ENCODE data around the gene ZNF385B. TPM values are rescaled to one million over a fixed set of nuclear protein-coding genes. Genes with fewer than 3 reads are reported as not detected.

The ZNF385B gene
- total RNA-seq, 1 experiment from 2014 or later, result 2.2 TPM

DNA sequence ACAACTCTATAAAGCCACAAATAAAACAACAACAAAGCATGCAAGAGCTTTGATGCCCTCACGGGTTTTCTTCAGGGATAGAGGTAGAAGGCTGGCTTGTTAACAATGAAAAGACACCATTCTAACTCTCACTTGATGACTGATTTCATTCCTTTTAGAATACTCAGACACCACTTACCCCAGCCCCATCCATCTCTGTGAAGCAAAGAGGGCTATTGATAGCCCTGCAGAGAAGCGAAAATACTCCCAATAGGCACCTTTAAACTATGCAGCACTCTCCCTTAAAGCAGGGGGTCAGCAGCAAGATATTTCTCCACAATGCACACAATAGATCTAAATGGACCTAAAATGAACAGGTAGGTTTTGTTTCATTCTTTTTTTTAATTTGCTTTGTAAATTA, 35.1 kb downstream of the ZNF385B start:
- H3K4me1 Mint-ChIP-seq, result peaks cover 23% of the 10 kb centered on the region
- no peaks in the 10 kb centered on the region for H3K27me3 Mint-ChIP-seq (ENCODE audit: low read depth)
- H3K36me3 Mint-ChIP-seq, result no peaks in the 10 kb centered on the region
- DNase-seq (ENCODE audit: low spot score), result no peak
- peak; percentile 69 for ATAC-seq
- no peaks in the 10 kb centered on the region for H3K9me3 Mint-ChIP-seq
- TF ChIP-seq, protein P1, sequence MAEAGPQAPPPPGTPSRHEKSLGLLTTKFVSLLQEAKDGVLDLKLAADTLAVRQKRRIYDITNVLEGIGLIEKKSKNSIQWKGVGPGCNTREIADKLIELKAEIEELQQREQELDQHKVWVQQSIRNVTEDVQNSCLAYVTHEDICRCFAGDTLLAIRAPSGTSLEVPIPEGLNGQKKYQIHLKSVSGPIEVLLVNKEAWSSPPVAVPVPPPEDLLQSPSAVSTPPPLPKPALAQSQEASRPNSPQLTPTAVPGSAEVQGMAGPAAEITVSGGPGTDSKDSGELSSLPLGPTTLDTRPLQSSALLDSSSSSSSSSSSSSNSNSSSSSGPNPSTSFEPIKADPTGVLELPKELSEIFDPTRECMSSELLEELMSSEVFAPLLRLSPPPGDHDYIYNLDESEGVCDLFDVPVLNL (CRISPR knock-in tag; IDR thresholded peaks at IDR 0.05; ENCODE audit: borderline replicate concordance, low read depth), result no peak
- TF ChIP-seq, protein P2, sequence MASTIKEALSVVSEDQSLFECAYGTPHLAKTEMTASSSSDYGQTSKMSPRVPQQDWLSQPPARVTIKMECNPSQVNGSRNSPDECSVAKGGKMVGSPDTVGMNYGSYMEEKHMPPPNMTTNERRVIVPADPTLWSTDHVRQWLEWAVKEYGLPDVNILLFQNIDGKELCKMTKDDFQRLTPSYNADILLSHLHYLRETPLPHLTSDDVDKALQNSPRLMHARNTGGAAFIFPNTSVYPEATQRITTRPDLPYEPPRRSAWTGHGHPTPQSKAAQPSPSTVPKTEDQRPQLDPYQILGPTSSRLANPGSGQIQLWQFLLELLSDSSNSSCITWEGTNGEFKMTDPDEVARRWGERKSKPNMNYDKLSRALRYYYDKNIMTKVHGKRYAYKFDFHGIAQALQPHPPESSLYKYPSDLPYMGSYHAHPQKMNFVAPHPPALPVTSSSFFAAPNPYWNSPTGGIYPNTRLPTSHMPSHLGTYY (CRISPR knock-in tag; IDR thresholded peaks at IDR 0.05), result no peak
- TF ChIP-seq FOXP1 (CRISPR knock-in tag; IDR thresholded peaks at IDR 0.05; ENCODE audit: borderline replicate concordance) (no peak), TP53 (CRISPR knock-in tag; IDR thresholded peaks at IDR 0.05) (no peak), KAT7 (CRISPR knock-in tag; IDR thresholded peaks at IDR 0.05; ENCODE audit: borderline replicate concordance) (no peak), SP1 (CRISPR knock-in tag; conservative IDR thresholded peaks at IDR 0.05) (no peak), ELF4 (CRISPR knock-in tag; IDR thresholded peaks at IDR 0.05; ENCODE audit: low read depth) (no peak)
- TF ChIP-seq, protein P3, sequence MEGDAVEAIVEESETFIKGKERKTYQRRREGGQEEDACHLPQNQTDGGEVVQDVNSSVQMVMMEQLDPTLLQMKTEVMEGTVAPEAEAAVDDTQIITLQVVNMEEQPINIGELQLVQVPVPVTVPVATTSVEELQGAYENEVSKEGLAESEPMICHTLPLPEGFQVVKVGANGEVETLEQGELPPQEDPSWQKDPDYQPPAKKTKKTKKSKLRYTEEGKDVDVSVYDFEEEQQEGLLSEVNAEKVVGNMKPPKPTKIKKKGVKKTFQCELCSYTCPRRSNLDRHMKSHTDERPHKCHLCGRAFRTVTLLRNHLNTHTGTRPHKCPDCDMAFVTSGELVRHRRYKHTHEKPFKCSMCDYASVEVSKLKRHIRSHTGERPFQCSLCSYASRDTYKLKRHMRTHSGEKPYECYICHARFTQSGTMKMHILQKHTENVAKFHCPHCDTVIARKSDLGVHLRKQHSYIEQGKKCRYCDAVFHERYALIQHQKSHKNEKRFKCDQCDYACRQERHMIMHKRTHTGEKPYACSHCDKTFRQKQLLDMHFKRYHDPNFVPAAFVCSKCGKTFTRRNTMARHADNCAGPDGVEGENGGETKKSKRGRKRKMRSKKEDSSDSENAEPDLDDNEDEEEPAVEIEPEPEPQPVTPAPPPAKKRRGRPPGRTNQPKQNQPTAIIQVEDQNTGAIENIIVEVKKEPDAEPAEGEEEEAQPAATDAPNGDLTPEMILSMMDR (IDR thresholded peaks at IDR 0.05), result no peak
- TF ChIP-seq, protein P4, sequence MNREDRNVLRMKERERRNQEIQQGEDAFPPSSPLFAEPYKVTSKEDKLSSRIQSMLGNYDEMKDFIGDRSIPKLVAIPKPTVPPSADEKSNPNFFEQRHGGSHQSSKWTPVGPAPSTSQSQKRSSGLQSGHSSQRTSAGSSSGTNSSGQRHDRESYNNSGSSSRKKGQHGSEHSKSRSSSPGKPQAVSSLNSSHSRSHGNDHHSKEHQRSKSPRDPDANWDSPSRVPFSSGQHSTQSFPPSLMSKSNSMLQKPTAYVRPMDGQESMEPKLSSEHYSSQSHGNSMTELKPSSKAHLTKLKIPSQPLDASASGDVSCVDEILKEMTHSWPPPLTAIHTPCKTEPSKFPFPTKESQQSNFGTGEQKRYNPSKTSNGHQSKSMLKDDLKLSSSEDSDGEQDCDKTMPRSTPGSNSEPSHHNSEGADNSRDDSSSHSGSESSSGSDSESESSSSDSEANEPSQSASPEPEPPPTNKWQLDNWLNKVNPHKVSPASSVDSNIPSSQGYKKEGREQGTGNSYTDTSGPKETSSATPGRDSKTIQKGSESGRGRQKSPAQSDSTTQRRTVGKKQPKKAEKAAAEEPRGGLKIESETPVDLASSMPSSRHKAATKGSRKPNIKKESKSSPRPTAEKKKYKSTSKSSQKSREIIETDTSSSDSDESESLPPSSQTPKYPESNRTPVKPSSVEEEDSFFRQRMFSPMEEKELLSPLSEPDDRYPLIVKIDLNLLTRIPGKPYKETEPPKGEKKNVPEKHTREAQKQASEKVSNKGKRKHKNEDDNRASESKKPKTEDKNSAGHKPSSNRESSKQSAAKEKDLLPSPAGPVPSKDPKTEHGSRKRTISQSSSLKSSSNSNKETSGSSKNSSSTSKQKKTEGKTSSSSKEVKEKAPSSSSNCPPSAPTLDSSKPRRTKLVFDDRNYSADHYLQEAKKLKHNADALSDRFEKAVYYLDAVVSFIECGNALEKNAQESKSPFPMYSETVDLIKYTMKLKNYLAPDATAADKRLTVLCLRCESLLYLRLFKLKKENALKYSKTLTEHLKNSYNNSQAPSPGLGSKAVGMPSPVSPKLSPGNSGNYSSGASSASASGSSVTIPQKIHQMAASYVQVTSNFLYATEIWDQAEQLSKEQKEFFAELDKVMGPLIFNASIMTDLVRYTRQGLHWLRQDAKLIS (CRISPR knock-in tag; IDR thresholded peaks at IDR 0.05; ENCODE audit: borderline replicate concordance), result no peak
- TF ChIP-seq, protein P5, sequence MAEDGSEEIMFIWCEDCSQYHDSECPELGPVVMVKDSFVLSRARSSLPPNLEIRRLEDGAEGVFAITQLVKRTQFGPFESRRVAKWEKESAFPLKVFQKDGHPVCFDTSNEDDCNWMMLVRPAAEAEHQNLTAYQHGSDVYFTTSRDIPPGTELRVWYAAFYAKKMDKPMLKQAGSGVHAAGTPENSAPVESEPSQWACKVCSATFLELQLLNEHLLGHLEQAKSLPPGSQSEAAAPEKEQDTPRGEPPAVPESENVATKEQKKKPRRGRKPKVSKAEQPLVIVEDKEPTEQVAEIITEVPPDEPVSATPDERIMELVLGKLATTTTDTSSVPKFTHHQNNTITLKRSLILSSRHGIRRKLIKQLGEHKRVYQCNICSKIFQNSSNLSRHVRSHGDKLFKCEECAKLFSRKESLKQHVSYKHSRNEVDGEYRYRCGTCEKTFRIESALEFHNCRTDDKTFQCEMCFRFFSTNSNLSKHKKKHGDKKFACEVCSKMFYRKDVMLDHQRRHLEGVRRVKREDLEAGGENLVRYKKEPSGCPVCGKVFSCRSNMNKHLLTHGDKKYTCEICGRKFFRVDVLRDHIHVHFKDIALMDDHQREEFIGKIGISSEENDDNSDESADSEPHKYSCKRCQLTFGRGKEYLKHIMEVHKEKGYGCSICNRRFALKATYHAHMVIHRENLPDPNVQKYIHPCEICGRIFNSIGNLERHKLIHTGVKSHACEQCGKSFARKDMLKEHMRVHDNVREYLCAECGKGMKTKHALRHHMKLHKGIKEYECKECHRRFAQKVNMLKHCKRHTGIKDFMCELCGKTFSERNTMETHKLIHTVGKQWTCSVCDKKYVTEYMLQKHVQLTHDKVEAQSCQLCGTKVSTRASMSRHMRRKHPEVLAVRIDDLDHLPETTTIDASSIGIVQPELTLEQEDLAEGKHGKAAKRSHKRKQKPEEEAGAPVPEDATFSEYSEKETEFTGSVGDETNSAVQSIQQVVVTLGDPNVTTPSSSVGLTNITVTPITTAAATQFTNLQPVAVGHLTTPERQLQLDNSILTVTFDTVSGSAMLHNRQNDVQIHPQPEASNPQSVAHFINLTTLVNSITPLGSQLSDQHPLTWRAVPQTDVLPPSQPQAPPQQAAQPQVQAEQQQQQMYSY (CRISPR knock-in tag; IDR thresholded peaks at IDR 0.05), result no peak
- TF ChIP-seq, protein P6, sequence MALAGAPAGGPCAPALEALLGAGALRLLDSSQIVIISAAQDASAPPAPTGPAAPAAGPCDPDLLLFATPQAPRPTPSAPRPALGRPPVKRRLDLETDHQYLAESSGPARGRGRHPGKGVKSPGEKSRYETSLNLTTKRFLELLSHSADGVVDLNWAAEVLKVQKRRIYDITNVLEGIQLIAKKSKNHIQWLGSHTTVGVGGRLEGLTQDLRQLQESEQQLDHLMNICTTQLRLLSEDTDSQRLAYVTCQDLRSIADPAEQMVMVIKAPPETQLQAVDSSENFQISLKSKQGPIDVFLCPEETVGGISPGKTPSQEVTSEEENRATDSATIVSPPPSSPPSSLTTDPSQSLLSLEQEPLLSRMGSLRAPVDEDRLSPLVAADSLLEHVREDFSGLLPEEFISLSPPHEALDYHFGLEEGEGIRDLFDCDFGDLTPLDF (CRISPR knock-in tag; IDR thresholded peaks at IDR 0.05), result no peak
- CTCF ChIA-PET, result no interaction called here
- no peak overlapping the region for H3K27ac Mint-ChIP-seq
- POLR2A ChIA-PET, result no interaction called here
- H3K4me3 Mint-ChIP-seq, result no peak overlapping the region

DNA sequence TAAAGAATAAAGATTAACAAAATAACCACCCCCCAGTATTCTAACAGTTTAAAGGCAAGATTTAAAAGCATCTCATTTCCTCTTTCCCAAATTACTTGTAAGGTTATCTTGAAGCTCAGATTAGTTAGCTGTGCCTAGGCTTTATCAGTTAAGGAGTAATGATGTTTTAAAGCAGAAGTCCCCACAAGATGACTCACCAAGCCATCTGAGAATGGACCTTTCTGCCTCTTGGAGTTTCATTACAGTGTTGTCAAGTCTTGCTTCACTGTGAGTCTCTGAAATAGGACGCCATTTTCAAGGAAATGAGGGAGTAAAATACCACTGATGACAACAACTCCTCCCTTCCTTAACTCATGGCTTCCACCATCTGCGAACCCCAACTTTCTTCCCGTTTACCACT, 35.9 kb downstream of the ZNF385B start:
- POLR2A ChIA-PET, result no interaction called here
- no peak overlapping the region for H3K27ac Mint-ChIP-seq
- ATAC-seq, result no peak
- no peak overlapping the region for H3K4me3 Mint-ChIP-seq
- H3K9me3 Mint-ChIP-seq, result no peaks in the 10 kb centered on the region
- no peaks in the 10 kb centered on the region for H3K27me3 Mint-ChIP-seq (ENCODE audit: low read depth)
- no peak for DNase-seq (ENCODE audit: low spot score)
- CTCF ChIA-PET, result no interaction called here
- H3K36me3 Mint-ChIP-seq, result no peaks in the 10 kb centered on the region
- H3K4me1 Mint-ChIP-seq, result peaks cover 23% of the 10 kb centered on the region
- TF ChIP-seq, protein P7, sequence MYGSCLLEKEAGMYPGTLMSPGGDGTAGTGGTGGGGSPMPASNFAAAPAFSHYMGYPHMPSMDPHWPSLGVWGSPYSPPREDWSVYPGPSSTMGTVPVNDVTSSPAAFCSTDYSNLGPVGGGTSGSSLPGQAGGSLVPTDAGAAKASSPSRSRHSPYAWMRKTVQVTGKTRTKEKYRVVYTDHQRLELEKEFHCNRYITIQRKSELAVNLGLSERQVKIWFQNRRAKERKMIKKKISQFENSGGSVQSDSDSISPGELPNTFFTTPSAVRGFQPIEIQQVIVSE (CRISPR knock-in tag; IDR thresholded peaks at IDR 0.05; ENCODE audit: borderline replicate concordance), result no peak
- TF ChIP-seq PRRX2 (CRISPR knock-in tag; IDR thresholded peaks at IDR 0.05), result no peak
- TF ChIP-seq, protein P6 (CRISPR knock-in tag; IDR thresholded peaks at IDR 0.05), result no peak
- no peak for TF ChIP-seq GRHL2 (CRISPR knock-in tag; IDR thresholded peaks at IDR 0.05; ENCODE audit: insufficient replicate concordance, severe bottlenecking)
- TF ChIP-seq, protein P8, sequence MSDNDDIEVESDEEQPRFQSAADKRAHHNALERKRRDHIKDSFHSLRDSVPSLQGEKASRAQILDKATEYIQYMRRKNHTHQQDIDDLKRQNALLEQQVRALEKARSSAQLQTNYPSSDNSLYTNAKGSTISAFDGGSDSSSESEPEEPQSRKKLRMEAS (CRISPR knock-in tag; IDR thresholded peaks at IDR 0.05), result no peak
- no peak for TF ChIP-seq JAZF1 (CRISPR knock-in tag; IDR thresholded peaks at IDR 0.05)
- TF ChIP-seq, protein P9, sequence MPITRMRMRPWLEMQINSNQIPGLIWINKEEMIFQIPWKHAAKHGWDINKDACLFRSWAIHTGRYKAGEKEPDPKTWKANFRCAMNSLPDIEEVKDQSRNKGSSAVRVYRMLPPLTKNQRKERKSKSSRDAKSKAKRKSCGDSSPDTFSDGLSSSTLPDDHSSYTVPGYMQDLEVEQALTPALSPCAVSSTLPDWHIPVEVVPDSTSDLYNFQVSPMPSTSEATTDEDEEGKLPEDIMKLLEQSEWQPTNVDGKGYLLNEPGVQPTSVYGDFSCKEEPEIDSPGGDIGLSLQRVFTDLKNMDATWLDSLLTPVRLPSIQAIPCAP (CRISPR knock-in tag; IDR thresholded peaks at IDR 0.05), result no peak
- no peak for TF ChIP-seq IRF2 (CRISPR knock-in tag; IDR thresholded peaks at IDR 0.05; ENCODE audit: borderline replicate concordance, low read depth)
- TF ChIP-seq KAT7 (CRISPR knock-in tag; IDR thresholded peaks at IDR 0.05; ENCODE audit: borderline replicate concordance), result no peak
